Neural cell (in vitro differentiated cells): Measurements from ENCODE around the gene LHFPL2.

Experiments used
- CTCF ChIP-seq: fragments of 450-650 bp; IDR thresholded peaks from 2 replicates; pipeline ENCODE4 v1.5.1; 2014; ENCODE audit warnings: antibody characterized with exemption, mild to moderate bottlenecking, moderate library complexity; ENCODE audit not compliant: poor library complexity, severe bottlenecking
- EP300 ChIP-seq: fragments of 450-650 bp; conservative IDR thresholded peaks from 2 replicates; pipeline ENCODE4 v1.6.1; 2014; ENCODE audit warnings: antibody characterized with exemption, mild to moderate bottlenecking, moderate library complexity; ENCODE audit not compliant: poor library complexity, severe bottlenecking
- EZH2 ChIP-seq: fragments of 200-600, 300-800 bp; shearing (Covaris generic), sonication (generic); IDR thresholded peaks from 2 replicates; pipeline ENCODE4 v1.6.1; 2014; ENCODE audit warnings: antibody characterized with exemption, low read length, borderline replicate concordance, mild to moderate bottlenecking; ENCODE audit not compliant: insufficient read depth, poor library complexity, severe bottlenecking
- TAF1 ChIP-seq: IDR thresholded peaks from 2 replicates; pipeline ENCODE4 v1.6.1; 2012; ENCODE audit warnings: low read depth

GRCh38 chr5:78644129-78644528 lies 4.4 kb downstream of the LHFPL2 start:
- no peak for TF ChIP-seq TAF1
- TF ChIP-seq CTCF = no peak
- TF ChIP-seq EP300 = no peak
- TF ChIP-seq EZH2 = no peak
